GM18526 (cell line): Measurements from ENCODE around the gene TMEM273.

Experiments used
- POLR2A ChIP-seq: IDR thresholded peaks from 3 replicates; pipeline ENCODE4 v1.6.1; 2011; ENCODE audit not compliant: insufficient read length; ENCODE audit errors: extremely low read depth

TMEM273 gene

GRCh38 chr10:49149881-49150280, 38.3 kb downstream of the TMEM273 start:
- no peak for TF ChIP-seq POLR2A

GRCh38 chr10:49144058-49144720, 44.0 kb downstream of the TMEM273 start:
- TF ChIP-seq POLR2A = no peak

GRCh38 chr10:49143249-49143648, 44.9 kb downstream of the TMEM273 start:
- TF ChIP-seq POLR2A = no peak

GRCh38 chr10:49141541-49142332, 46.5 kb downstream of the TMEM273 start:
- no peak for TF ChIP-seq POLR2A

- no peak for TF ChIP-seq POLR2A
Measured at GRCh38 chr10:49140304-49141177, 47.6 kb downstream of the TMEM273 start.

GRCh38 chr10:49139846-49140195, 48.4 kb downstream of the TMEM273 start:
- no peak for TF ChIP-seq POLR2A

GRCh38 chr10:49139028-49139845, 49.0 kb downstream of the TMEM273 start:
- TF ChIP-seq POLR2A = no peak

- TF ChIP-seq POLR2A = no peak
Measured at GRCh38 chr10:49138361-49138891, 49.8 kb downstream of the TMEM273 start.

- no peak for TF ChIP-seq POLR2A
Measured at GRCh38 chr10:49136525-49136924, 51.7 kb downstream of the TMEM273 start.

GRCh38 chr10:49135575-49136313, 52.4 kb downstream of the TMEM273 start:
- no peak for TF ChIP-seq POLR2A

GRCh38 chr10:49134327-49134726, 53.9 kb downstream of the TMEM273 start:
- no peak for TF ChIP-seq POLR2A

- TF ChIP-seq POLR2A = no peak
Measured at GRCh38 chr10:49133706-49134248, 54.4 kb downstream of the TMEM273 start, which contains the start of gene FAM170B. TSS of gene FAM170B (minus strand) at chr10:49134021. CDS start at chr10:49133918, 103 bp downstream.

- TF ChIP-seq POLR2A = no peak
Measured at GRCh38 chr10:49132362-49132737, 55.8 kb downstream of the TMEM273 start.

GRCh38 chr10:49131507-49132361, 56.5 kb downstream of the TMEM273 start:
- TF ChIP-seq POLR2A = no peak
